Brain microvascular endothelial cell (primary cell): ENCODE measurements around the gene OTOP1.
"Not testable (repeated sequence)": the region's sequence is repeated elsewhere in the genome, so short reads cannot be mapped to it uniquely, and the experiment has no call there.

Source experiments
- DNase-seq: peaks from one replicate; pipeline ENCODE4 v3.0.0-alpha.2; 2020
- H3K27ac ChIP-seq: fragments of 250-450 bp; sonication (Bioruptor Pico); 2 replicates; pipeline ENCODE4 v1.5.1; 2020; ENCODE audit warnings: mild to moderate bottlenecking, moderate library complexity
- H3K27me3 ChIP-seq: fragments of 250-450 bp; sonication (Bioruptor Pico); replicated peaks from 2 replicates; pipeline ENCODE4 v1.5.1; 2020; ENCODE audit warnings: mild to moderate bottlenecking
- H3K36me3 ChIP-seq: fragments of 250-450 bp; sonication (Bioruptor Pico); replicated peaks from 2 replicates; pipeline ENCODE4 v1.5.1; 2020; ENCODE audit warnings: mild to moderate bottlenecking
- H3K4me3 ChIP-seq: 2 replicates; pipeline ENCODE4 v1.5.1; 2011; ENCODE audit warnings: low read depth, mild to moderate bottlenecking, control low read depth, low read length, moderate library complexity
- in situ Hi-C: cut with HindIII; loops from 2 replicates; pipeline ENCODE4 v1.10.0; 2017; ENCODE audit warnings: low sequenced_read_pairs, low pct_ligation_motif_present
- TF ChIP-seq, protein P1 (sequence below): IDR thresholded peaks from 2 replicates; pipeline ENCODE4 v1.5.1; 2011; ENCODE audit warnings: low read depth, mild to moderate bottlenecking, moderate library complexity, low read length, control low read depth, inconsistent platforms; ENCODE audit errors: missing control alignments

Gene OTOP1

DNA sequence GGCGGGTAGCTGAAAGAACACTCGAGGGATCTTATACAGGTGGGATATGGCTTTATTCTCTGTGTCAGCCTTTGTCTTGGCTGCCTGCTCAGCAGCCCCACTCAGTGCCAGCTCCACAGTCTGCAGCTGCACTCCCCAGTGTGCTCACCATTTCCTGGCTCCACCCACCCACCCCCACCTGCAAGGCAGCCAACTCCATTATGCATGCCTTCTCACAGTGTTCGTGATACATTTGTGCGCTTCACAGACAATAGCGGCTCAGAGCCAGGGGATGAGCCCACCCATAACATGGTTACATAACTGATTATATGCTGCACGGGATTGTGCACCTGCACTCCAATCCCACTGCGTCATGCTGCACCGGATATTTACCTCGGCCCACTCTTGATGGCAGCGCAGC, 30.1 kb upstream of the OTOP1 start:
- in situ Hi-C loops = no loop called here
- TF ChIP-seq, protein P1, sequence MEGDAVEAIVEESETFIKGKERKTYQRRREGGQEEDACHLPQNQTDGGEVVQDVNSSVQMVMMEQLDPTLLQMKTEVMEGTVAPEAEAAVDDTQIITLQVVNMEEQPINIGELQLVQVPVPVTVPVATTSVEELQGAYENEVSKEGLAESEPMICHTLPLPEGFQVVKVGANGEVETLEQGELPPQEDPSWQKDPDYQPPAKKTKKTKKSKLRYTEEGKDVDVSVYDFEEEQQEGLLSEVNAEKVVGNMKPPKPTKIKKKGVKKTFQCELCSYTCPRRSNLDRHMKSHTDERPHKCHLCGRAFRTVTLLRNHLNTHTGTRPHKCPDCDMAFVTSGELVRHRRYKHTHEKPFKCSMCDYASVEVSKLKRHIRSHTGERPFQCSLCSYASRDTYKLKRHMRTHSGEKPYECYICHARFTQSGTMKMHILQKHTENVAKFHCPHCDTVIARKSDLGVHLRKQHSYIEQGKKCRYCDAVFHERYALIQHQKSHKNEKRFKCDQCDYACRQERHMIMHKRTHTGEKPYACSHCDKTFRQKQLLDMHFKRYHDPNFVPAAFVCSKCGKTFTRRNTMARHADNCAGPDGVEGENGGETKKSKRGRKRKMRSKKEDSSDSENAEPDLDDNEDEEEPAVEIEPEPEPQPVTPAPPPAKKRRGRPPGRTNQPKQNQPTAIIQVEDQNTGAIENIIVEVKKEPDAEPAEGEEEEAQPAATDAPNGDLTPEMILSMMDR = no peak
- Histone ChIP-seq H3K4me3 (no peak overlapping the region), H3K27ac (no peak overlapping the region), H3K27me3 (no peaks in the 10 kb centered on the region), H3K36me3 (no peaks in the 10 kb centered on the region)
- no peak for DNase-seq

DNA sequence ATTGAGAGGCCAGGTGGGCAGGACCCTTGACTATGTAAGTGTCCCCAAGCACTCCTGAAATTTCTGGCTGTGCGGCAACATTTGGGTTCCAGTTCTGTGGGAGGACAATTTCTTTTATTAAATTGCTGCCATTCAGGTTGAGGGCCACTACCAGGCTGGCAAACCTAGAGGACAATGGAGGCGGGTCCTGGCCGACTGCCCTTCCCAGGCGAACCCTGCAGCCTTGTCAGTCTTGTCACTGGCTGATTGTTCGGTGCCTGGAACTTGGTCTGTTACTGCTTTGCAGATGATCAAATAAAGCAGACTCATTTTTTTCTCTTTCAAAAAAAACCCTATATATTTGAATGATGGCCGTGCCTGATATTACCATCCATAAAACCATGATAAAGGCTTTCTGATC, 27.9 kb upstream of the OTOP1 start:
- no peak overlapping the region for H3K27ac ChIP-seq
- H3K27me3 ChIP-seq = no peaks in the 10 kb centered on the region
- no peak overlapping the region for H3K4me3 ChIP-seq
- TF ChIP-seq, protein P1 = no peak
- H3K36me3 ChIP-seq = no peaks in the 10 kb centered on the region
- no peak for DNase-seq
- in situ Hi-C loops = no loop called here

DNA sequence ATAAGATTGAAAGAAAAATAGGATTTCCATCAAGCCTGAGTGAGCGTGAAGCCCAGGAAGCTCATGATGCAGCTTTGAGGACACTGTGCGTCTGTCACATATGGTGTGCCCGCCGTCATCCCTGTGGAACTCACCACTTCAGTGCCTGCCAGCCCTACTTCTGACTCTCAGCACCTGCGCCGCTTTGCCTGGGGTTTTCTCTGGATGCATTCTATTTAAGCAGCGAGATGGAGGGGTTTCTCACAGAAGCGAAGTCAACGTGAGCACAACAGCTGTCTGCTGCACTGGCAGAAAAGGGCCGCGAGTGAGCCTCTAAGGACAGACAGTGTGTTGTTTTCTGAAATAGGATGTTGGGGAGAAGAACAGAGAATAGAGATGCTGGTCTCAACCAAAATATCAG, 27.5 kb upstream of the OTOP1 start:
- H3K4me3 ChIP-seq = no peak overlapping the region
- TF ChIP-seq, protein P1 = no peak
- DNase-seq = no peak
- no peak overlapping the region for H3K27ac ChIP-seq
- no peaks in the 10 kb centered on the region for H3K36me3 ChIP-seq
- no peaks in the 10 kb centered on the region for H3K27me3 ChIP-seq
- in situ Hi-C loops = no loop called here

DNA sequence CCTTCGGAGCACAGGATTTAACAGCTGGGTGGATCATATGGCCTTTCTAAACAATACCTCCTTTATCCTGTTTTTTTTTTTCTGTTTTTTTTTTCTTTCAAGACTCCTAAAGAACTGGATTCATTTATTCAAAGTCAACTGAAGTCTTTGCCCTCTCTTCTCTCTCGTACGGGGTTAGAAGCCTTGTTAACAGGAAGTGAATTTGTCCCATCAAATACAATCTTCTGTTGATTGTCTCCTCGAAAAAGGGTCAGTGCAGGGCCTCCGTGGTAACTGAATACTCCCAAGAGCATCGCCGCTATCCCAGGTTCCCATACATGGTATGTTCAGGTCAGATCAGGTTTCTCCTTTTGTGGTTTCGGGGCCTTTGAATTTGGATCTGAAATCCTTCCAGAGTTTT, 23.1 kb upstream of the OTOP1 start:
- Histone ChIP-seq H3K27me3 (no peaks in the 10 kb centered on the region), H3K36me3 (peaks cover 2% of the 10 kb centered on the region), H3K4me3 (no peak overlapping the region), H3K27ac (no peak overlapping the region)
- in situ Hi-C loops = no loop called here
- TF ChIP-seq, protein P1 = no peak
- DNase-seq = no peak

DNA sequence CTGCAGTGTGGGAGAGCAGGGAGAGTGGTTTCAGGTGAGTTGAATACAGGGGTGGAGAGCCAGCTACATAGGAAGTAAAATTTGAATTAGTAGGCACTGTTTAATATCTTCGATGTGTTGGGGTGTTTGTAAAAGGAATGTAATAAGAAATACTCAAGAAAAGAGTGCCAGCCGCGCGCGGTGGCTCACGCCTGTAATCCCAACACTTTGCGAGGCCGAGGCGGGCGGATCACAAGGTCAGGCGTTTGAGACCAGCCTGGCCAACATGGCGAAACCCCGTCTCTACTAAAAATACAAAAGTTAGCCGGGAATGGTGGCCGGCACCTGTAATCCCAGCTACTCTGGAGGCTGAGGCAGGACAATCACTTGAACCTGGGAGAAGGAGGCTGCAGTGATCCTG, 22.6 kb upstream of the OTOP1 start:
- in situ Hi-C loops, H3K4me3 ChIP-seq, H3K27me3 ChIP-seq, H3K27ac ChIP-seq, H3K36me3 ChIP-seq, DNase-seq: not testable (repeated sequence)

DNA sequence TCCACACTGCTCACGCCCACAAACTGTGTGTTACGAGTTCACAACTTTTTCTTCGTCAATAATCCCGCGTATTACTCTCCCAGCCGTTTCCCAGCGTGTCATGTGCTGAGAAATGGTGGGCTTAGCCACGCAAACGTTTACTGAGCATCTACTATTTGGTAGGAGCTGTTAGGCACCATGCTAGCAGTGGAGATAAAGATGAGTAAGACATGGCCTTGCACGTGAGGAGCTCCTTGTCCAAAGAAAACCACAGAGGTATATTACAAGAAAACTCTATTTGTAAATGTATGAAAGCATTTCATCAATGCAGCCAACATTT, 22.1 kb upstream of the OTOP1 start:
- peak overlapping the region; percentile 84 for H3K4me3 ChIP-seq
- TF ChIP-seq, protein P1 = no peak
- no peak for DNase-seq
- in situ Hi-C loops = no loop called here
- H3K27ac ChIP-seq = peak overlapping the region; percentile 97
- no peaks in the 10 kb centered on the region for H3K27me3 ChIP-seq
- peaks cover 6% of the 10 kb centered on the region for H3K36me3 ChIP-seq
